Spinal cord (tissue), 10 donors: Measurements from ENCODE around the gene ABHD14A. TPM values are rescaled to one million over a fixed set of nuclear protein-coding genes. Genes with fewer than 3 reads are reported as not detected.

Source experiments
- DNase-seq, 6 donors: peaks; one replicate each; pipeline versions ENCODE4 v3.0.0 to v3.0.0-alpha.2; 2013 to 2015; ENCODE audit warnings: low spot score in 6 of 6, low read depth in 4 of 6
- H3K27ac ChIP-seq: one replicate; pipeline ENCODE4 v1.5.1; 2013; ENCODE audit warnings: low read depth, low read length, control low read depth
- H3K27me3 ChIP-seq: one replicate; pipeline ENCODE4 v1.6.1; 2013; ENCODE audit warnings: low read length; ENCODE audit not compliant: control insufficient read depth, insufficient read depth
- H3K36me3 ChIP-seq: one replicate; pipeline ENCODE4 v1.6.1; 2013; ENCODE audit warnings: low read length; ENCODE audit not compliant: control insufficient read depth, insufficient read depth
- H3K4me1 ChIP-seq: one replicate; pipeline ENCODE4 v1.6.1; 2013; ENCODE audit warnings: low read length; ENCODE audit not compliant: control insufficient read depth, insufficient read depth
- H3K4me3 ChIP-seq: one replicate; pipeline ENCODE4 v1.5.1; 2013; ENCODE audit warnings: low read depth, low read length, control low read depth
- H3K9me3 ChIP-seq: one replicate; pipeline ENCODE4 v1.6.1; 2013; ENCODE audit warnings: low read length; ENCODE audit not compliant: control insufficient read depth, insufficient read depth
- WGBS: methylation state at CpG from one replicate; pipeline ENCODE4 v1.1.5; 2013; ENCODE audit warnings: missing lambda C conversion rate; ENCODE audit not compliant: insufficient coverage; 5-methylcytosine and 5-hydroxymethylcytosine counted together
- polyA plus RNA-seq, 2 donors: library from polyadenylated mRNA; unstranded; fragments of 120-200 nt; gene quantifications; one replicate each; pipeline ENCODE4 v1.2.1, GENCODE V29; 2013; ENCODE audit not compliant: insufficient read length in 2 of 2
- small RNA-seq: library from RNA; depleted of rRNA; stranded (forward); fragments of <200 nt; gene quantifications from one replicate; pipeline ENCODE3, GENCODE V24; 2014; ENCODE audit warnings: low replicate concordance
- total RNA-seq, 2 donors: library from RNA; depleted of rRNA in 1 of 2; stranded (reverse); fragments of 120-200 nt in 1 of 2; fragments of >200 nt in 1 of 2; gene quantifications; one replicate each; pipeline versions ENCODE4 v1.2.3 to v1.2.4, GENCODE V29; 2013 to 2014
- donor health status: healthy.

Gene ABHD14A
- total and polyA plus RNA-seq, 4 donors, result 20.5 to 66.6 (median 58.1) TPM

DNA sequence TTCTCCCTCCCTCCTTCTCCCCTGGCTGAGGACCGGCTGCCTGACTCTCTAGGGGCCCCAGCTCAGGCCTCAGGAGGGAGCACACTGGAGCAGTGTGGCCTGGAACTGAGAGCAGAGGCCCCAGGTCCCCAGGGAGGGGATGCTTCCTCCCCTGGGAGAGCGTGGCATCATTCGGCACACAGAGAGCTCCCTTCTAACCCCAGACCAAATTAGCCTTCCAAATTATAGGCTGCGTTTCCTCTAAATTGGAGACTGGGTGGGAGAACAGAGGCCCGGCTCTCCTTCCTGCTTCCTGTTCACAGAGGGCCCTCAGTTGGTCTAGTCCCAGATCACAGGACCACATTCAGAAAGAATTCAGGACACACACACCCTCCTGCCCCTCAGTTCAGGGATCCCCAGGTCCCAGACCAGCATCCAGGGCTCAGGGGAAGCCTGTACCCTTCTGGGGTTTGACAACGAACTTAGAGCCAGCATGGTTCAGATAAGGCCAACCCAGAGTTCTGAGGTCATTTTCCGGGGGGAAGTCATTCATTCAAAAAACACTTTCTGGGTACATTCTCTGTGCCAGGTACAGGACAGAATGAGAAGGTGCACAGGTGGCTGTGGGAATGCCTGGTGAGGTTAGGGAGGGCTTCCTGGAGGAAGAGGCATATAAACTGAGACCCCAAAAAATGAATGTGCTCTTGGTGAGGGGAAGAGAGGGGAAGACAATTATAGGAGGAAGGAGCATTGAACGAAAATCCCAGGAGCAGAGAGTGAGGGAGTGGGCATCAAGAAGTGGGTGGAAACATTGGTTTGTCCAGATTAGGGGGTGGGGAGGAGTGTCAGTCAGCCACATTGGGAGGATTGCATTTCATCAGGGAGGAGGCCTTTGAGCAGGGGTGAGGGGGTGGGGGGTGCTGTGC lies 49.2 kb downstream of the ABHD14A start:
- Histone ChIP-seq H3K9me3 (no peaks in the 10 kb centered on the region), H3K4me3 (no peak overlapping the region), H3K27ac (no peak overlapping the region), H3K27me3 (no peaks in the 10 kb centered on the region), H3K36me3 (peaks cover 4% of the 10 kb centered on the region), H3K4me1 (peaks cover 65% of the 10 kb centered on the region)
- 67% methylated on average over 5 of the region's 8 CpGs for WGBS
- DNase-seq, result no peak

DNA sequence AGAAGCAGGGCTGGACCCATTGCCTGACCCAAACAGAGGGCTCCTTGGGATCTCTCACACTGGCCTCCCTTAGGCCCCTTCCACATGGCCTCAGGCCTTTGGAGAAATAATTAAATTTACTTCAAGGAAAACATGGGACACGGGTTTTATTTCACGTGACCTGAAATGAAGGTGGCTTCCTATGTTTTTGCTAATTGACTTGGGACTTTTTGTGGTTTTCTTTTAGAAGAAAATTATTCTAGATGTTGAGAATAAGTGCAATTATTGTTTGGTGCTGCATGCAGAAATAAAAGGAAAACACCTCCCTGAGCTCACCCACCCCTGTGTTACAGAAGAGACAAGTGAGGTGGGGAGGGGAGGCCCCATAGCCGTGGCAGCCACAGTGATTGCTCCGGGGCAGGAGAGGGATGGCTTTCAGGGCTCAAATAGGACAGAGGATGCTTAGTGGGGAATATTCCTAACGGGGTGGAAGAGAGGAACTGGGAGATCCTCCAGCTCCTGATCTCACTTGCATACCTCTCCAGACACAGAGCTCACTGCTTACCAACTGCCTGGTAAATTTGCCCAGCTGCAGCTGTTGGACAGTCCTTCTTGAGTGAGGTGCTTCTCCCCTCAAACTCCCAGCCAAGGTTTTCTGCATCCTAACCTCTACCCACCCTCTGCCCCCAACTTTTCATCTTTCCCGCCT lies 50.0 kb downstream of the ABHD14A start:
- Histone ChIP-seq H3K4me1 (peaks cover 60% of the 10 kb centered on the region), H3K36me3 (peaks cover 4% of the 10 kb centered on the region), H3K27me3 (no peaks in the 10 kb centered on the region), H3K9me3 (no peaks in the 10 kb centered on the region), H3K4me3 (no peak overlapping the region), H3K27ac (no peak overlapping the region)
- no peak for DNase-seq
- 100% methylated on average over 1 of the region's 6 CpGs for WGBS

DNA sequence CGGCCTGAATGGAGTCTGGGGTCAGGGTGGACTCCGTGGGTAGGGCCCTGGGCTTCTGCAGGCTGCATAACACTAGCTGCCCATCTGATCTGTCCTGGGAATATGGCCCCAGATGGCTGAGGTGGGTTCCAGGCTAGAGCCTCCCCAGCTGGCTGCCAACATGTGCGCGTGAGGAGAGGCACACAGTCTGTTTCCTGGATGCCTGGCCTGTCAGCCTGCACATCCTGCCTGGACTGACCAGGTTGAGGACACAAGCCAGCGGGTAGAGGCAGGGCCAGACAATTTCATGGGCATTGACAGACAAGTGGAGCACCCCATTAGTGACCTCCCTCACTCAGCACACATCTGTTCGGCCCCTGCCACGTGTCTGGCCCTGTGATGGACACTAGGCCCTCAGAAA lies 50.6 kb downstream of the ABHD14A start:
- peaks cover 57% of the 10 kb centered on the region for H3K4me1 ChIP-seq

DNA sequence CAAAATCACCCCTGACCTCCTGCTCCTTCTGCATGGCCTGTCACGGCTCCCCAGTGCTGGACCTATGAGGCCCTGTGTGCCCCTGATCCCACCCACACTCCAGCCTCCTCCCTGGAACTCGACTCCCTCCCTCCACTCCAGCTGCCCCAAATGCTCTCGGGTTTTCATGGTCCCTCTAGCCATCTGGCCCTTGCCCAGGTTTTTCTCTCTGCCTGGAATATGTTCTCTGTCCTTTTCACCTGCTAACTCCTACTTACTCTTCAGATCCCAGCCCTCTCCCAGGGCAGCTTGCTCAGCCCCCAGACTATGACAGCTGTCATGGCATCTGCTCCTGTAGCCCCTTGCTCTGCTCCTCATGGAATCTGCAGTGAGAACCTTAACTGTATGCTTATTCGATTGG lies 51.2 kb downstream of the ABHD14A start:
- no peak overlapping the region for H3K27ac ChIP-seq
- H3K27me3 ChIP-seq, result no peaks in the 10 kb centered on the region
- 43% methylated on average over 4 of the region's 4 CpGs for WGBS

More for the DNA sequence above, 50.6 kb downstream of the ABHD14A start:
- no peak for DNase-seq
- 64% methylated on average over 7 of the region's 7 CpGs for WGBS
- H3K27me3 ChIP-seq, result no peaks in the 10 kb centered on the region
- H3K27ac ChIP-seq, result no peak overlapping the region
- no peaks in the 10 kb centered on the region for H3K9me3 ChIP-seq
- no peak overlapping the region for H3K4me3 ChIP-seq
- peaks cover 4% of the 10 kb centered on the region for H3K36me3 ChIP-seq

DNA sequence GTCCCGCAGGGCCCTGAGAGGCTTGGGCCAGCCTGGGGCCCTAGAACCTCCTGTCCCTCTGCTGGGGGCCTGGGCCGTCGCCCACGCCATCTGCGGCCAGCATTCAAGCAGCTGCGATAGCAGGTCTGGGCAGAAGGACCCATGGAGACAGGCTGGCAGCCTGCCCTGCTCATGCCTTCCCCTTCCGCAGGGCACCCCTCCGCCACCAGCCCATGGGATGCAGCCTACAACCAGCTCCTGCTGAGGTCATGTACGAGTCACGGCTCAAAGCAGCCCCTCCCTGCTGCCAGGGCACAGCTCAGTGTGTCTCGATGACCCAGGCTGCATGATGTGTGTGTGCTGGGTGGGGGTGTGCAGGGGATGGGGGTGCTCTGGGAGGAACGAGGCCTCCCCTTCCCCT lies 53.7 kb downstream of the ABHD14A start:
- H3K4me1 ChIP-seq, result peaks cover 57% of the 10 kb centered on the region

More for the DNA sequence above, 51.2 kb downstream of the ABHD14A start:
- Histone ChIP-seq H3K36me3 (peaks cover 4% of the 10 kb centered on the region), H3K9me3 (no peaks in the 10 kb centered on the region), H3K4me3 (no peak overlapping the region), H3K4me1 (peaks cover 61% of the 10 kb centered on the region)
- no peak for DNase-seq

DNA sequence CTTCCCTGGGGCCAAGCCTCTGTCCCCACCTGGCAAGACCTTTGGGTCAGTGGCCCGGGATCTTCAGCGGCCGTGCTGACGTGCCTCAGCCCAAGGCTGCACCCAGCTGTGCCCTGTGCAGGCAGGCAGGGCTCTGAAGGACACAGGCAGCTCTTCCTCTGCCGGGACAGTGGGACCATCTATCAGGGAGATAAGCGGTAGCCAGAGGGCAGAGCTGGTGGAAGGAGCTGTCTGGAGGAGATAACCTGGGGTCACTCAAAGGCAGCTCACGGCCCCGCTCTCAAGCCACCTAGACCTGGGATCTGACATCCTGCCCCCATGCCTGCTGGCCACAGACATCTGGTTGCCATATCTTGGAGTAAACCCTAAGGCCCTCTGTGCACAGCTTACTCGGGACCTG lies 54.2 kb downstream of the ABHD14A start:
- Histone ChIP-seq H3K36me3 (peaks cover 5% of the 10 kb centered on the region), H3K4me1 (peaks cover 57% of the 10 kb centered on the region), H3K27ac (no peak overlapping the region), H3K9me3 (no peaks in the 10 kb centered on the region), H3K27me3 (no peaks in the 10 kb centered on the region), H3K4me3 (no peak overlapping the region)
- 81% methylated on average over 8 of the region's 9 CpGs for WGBS
- no peak for DNase-seq

More for the DNA sequence above, 53.7 kb downstream of the ABHD14A start:
- no peaks in the 10 kb centered on the region for H3K27me3 ChIP-seq
- no peak overlapping the region for H3K4me3 ChIP-seq
- H3K36me3 ChIP-seq, result peaks cover 5% of the 10 kb centered on the region
- 46% methylated on average over 8 of the region's 12 CpGs for WGBS
- DNase-seq, result peak in 2 of 6 donors; percentile 50 to 59
- no peaks in the 10 kb centered on the region for H3K9me3 ChIP-seq
- H3K27ac ChIP-seq, result no peak overlapping the region

DNA sequence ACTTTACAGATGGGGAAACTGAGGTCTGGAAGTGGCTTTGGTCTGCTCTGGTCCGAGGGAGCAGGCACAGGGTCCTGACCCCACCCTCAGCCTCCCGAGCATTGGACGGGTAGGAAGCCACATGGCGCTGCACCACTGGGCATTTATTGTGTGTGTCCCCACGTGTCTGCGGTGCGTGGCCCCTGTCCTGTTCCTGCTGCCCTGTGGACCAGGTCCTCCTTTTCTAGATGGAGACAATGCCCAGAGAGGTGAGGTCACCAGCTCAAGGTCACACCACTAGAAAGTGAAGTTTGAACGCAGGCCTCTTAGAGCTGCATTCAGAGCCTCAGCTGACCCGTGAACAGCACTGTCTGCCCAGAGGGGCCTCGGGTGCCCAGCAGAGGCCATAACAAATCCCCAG lies 54.7 kb downstream of the ABHD14A start:
- peaks cover 5% of the 10 kb centered on the region for H3K36me3 ChIP-seq
- no peaks in the 10 kb centered on the region for H3K27me3 ChIP-seq
- H3K27ac ChIP-seq, result no peak overlapping the region
- H3K4me1 ChIP-seq, result peaks cover 59% of the 10 kb centered on the region
- H3K4me3 ChIP-seq, result no peak overlapping the region
- H3K9me3 ChIP-seq, result no peaks in the 10 kb centered on the region
- no peak for DNase-seq
- WGBS, result 80% methylated on average over 10 of the region's 10 CpGs

Small RNA genes within 50 kb of the gene (small RNA-seq; reads per million reads assigned to genes)
- not detected for gene AC115284.1

Other genes starting within 250 kb of the ABHD14A start
- gene IQCF6, start 195.8 kb upstream of the ABHD14A start, total RNA-seq, result not detected
- gene IQCF6, start 195.8 kb upstream of the ABHD14A start, polyA plus RNA-seq, result not detected
- gene IQCF2, start 113.4 kb upstream of the ABHD14A start, total RNA-seq, result not detected
- gene IQCF2, start 113.4 kb upstream of the ABHD14A start, polyA plus RNA-seq, result not detected
- not detected for gene IQCF5, start 99.5 kb upstream of the ABHD14A start, total RNA-seq
- not detected for gene IQCF5, start 99.5 kb upstream of the ABHD14A start, polyA plus RNA-seq
- gene IQCF1, start 71.7 kb upstream of the ABHD14A start, total RNA-seq, result not detected
- gene IQCF1, start 71.7 kb upstream of the ABHD14A start, polyA plus RNA-seq, result under 1 TPM in 1 of 2 donors, not detected in 1; 0.39 TPM
- gene RRP9, start 33.2 kb upstream of the ABHD14A start, total RNA-seq, result 10 to 100 TPM; 10.2 to 16.8 TPM
- gene RRP9, start 33.2 kb upstream of the ABHD14A start, polyA plus RNA-seq, result 10 to 100 TPM; 18.6 to 22.7 TPM
- 10 to 100 TPM in 1 of 2 donors, 1 to 10 TPM in 1; 5.9 to 13.2 TPM for gene PARP3, start 32.7 kb upstream of the ABHD14A start, total RNA-seq
- 10 to 100 TPM; 11.6 to 14.7 TPM for gene PARP3, start 32.7 kb upstream of the ABHD14A start, polyA plus RNA-seq
- 1 to 10 TPM; 1.2 to 4.6 TPM for gene GPR62, start 19.7 kb upstream of the ABHD14A start, total RNA-seq
- gene GPR62, start 19.7 kb upstream of the ABHD14A start, polyA plus RNA-seq, result 1 to 10 TPM; 2.5 to 2.9 TPM
- gene PCBP4, start 7.6 kb upstream of the ABHD14A start, total RNA-seq, result 10 to 100 TPM; 53.5 to 98.8 TPM
- gene PCBP4, start 7.6 kb upstream of the ABHD14A start, polyA plus RNA-seq, result 100 to 1,000 TPM; 218 to 271 TPM
- gene ABHD14B, start 1.0 kb upstream of the ABHD14A start, total RNA-seq, result 10 to 100 TPM in 1 of 2 donors, 1 to 10 TPM in 1; 5.9 to 24.0 TPM
- gene ABHD14B, start 1.0 kb upstream of the ABHD14A start, polyA plus RNA-seq, result 10 to 100 TPM; 13.5 to 21.3 TPM
- 10 to 100 TPM in 1 of 2 donors, 1 to 10 TPM in 1; 3.8 to 29.8 TPM for gene ACY1, start 8.5 kb downstream of the ABHD14A start, total RNA-seq
- gene ACY1, start 8.5 kb downstream of the ABHD14A start, polyA plus RNA-seq, result 10 to 100 TPM; 22.2 to 26.6 TPM
- 1,000 to 10,000 TPM in 1 of 2 donors, 100 to 1,000 TPM in 1; 425 to 1,251 TPM for gene RPL29, start 20.8 kb downstream of the ABHD14A start, total RNA-seq
- 1,000 to 10,000 TPM; 1,191 to 1,243 TPM for gene RPL29, start 20.8 kb downstream of the ABHD14A start, polyA plus RNA-seq
- gene DUSP7, start 81.5 kb downstream of the ABHD14A start, total RNA-seq, result 10 to 100 TPM in 1 of 2 donors, 1 to 10 TPM in 1; 9.2 to 13.8 TPM
- 10 to 100 TPM; 28.4 to 29.6 TPM for gene DUSP7, start 81.5 kb downstream of the ABHD14A start, polyA plus RNA-seq
- 1 to 10 TPM; 3.9 to 5.0 TPM for gene POC1A, start 179.4 kb downstream of the ABHD14A start, total RNA-seq
- gene POC1A, start 179.4 kb downstream of the ABHD14A start, polyA plus RNA-seq, result 1 to 10 TPM; 7.5 to 8.5 TPM
- gene ALAS1, start 223.1 kb downstream of the ABHD14A start, total RNA-seq, result 10 to 100 TPM; 39.6 to 48.9 TPM
- gene ALAS1, start 223.1 kb downstream of the ABHD14A start, polyA plus RNA-seq, result 10 to 100 TPM; 56.4 to 57.5 TPM